Occipital lobe (tissue), 2 donors: ENCODE data around the gene PTOV1. TPM values are rescaled to one million over a fixed set of nuclear protein-coding genes. Genes with fewer than 3 reads are reported as not detected.

Source experiments
- DNase-seq: peaks from one replicate; lab custom pipeline; 2025; lab: John Stamatoyannopoulos, UW
- total RNA-seq: library from RNA; depleted of rRNA; stranded (reverse); fragments of >200 nt; gene quantifications from one replicate; pipeline ENCODE4 v1.2.3, GENCODE V29; 2014

The PTOV1 gene
- total RNA-seq, 1 donor from 2014 or later: 99.2 TPM

DNA sequence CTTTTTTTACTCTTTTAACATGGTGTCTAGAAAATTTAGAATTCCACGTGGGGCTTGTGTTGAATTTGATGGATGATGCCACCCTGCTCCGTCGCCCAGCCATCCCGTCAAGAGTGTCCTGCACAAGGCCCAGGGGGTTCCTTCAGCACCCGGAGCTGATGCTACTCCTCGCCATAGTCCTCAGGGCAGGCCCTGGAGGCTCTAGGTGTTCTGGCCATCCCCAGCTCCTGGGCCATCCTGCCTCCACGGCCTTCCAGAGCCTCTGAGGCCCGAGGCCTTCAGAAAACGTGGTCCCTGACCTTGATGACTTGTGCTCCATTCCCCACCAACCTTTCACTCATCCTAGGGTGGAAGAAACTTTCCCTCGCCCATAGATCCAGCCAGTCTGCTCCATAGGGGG lies 22.9 kb downstream of the PTOV1 start:
- no peak for DNase-seq

DNA sequence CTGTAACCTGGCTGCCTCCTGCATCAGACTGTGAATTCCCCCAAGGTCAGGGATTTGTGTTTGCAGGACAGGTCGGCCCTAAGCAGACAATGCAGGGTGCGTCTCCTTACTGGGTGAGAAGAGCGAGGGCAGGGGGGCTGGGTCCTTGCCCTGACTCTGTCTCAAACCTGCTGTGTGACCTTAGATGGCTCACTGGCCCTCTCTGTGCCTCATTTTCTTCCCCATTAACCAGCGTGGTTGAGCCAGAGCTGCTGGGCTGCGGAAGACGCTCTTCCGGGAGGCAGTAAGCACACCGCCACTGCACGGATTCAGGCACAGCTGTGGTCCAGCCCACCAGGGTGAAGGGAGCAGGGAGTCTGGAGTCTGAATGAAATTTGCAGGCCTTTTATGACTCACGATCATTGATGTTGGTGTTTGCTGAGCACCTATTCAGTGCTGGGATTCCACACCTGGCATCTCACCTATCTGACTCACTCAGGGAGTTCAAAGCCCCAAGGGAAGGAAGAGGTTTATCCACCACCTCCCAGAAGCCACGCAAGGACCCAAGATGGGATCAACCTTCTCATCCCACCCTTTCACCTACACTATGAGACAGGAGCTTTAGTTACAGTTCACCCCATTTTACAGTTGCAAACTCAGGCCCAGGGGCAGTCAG lies 23.7 kb downstream of the PTOV1 start:
- DNase-seq: no peak

DNA sequence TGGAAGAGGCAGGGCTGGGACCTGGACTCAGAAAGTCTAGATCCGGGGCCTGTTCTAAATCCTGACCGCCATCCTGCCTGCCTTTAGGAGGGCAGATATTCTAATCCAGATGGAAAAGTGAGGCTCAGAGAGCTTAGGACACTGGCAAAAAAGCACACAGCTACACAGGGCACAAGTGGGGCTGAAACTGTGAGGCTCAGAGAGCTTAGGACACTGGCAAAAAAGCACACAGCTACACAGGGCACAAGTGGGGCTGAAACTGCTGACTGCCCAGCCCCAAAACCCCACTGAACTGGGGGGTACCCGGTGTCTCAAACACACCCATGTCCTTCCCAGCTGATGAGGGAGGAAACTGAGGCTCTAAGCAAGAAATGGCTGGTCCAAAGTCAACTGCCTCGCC lies 24.2 kb downstream of the PTOV1 start:
- no peak for DNase-seq

DNA sequence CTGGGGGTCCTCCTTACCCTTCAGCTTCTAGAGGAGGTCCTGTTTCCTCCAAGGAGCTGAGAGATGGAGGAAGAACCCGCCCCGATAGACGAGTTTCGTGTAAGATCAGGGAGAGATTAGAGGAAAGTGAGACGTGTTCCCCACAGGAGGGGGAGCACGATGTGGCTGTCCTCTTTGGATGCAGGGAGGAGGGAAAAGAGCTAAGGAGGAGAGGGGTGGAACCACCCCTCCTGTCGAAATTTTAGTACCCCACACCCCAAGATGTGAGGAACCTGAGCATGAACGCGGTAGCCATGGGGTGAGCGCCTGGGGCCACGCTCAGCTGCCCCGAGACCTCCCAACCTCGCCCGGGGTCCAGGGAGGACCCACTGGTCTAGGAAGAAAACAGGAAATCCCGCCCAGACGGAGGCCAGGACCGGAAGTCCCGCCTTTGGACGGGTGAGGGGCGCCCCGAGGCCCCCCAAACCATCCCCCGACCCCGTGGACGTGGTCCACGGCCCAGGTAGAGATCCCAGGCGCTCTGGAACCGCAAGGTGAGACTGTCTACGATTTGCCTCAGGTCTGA lies 25.0 kb downstream of the PTOV1 start:
- peak; percentile 52 for DNase-seq

DNA sequence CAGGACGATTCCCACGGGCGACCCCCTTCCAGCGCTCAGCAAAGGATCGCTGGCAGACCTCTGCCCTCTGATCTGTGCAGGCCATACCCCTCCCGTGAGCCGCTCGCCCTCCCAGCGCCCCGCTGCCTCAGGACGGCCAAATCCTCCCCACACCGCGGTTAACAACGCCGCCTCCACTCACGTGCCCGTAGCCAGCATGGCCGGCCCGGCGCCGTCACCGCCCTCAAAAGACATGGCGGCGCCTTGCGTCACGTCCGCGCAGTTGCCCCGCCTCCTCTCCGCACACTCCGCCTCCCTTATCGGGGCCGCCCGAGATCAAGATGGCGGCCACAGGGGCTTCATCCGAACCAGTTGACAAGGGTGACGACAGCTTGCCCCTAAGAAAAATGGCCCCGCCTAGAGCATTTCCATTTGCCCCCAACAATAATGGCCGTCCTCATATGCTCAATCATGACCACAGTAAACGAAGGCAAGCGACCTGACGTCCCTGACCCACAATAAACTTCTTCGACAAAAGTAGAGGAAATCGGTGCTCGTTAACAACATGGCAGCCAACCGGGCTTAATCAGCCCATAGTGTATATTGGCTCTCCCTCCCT lies 25.6 kb downstream of the PTOV1 start:
- DNase-seq: peak; percentile 96

DNA sequence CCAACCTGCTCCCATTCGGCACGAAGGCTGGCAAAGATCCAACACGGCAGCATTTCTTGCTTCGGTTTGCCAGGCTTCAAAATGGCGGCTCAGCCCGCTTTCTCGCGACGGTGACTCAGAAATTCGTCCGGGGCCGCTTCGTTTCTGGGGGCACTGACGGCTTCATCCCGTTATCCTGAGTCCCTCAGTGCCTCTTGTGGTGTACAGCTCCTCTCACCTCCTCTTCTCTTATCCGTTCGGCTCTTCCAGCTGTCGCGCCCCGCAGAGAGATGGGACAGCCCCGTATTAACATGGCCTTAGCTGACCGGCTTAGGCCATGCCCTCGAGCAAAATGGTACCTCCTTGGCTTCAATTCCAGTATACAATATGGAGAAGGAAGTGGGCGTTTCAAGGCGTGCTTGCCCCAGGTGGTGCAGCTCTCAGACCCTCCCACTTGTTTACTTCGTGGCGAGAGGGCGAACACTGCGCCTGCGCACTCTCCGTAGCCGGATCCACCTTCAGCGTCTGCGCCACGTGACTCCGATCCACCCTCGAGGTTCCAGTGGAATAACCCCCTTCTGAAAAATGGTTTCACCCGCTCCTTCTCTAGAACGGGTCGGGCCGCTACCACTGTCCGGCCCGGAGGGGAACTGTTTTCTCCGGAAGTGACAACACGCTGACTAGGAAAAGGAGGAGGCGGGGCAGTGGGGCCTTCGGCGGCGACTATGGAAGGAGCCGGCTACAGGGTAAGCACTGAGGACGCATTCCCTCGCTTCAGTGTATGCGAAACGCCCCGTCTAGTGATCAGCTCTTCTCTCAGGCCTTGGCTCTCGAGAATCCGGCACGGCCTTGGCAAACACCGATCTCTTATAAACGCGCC lies 26.3 kb downstream of the PTOV1 start, which contains the start of the genes AKT1S1 and TBC1D17:
Gene AKT1S1, minus strand, starts transcription at position 336 of the 859 bp plus-strand sequence. CDS start 4,060 bp downstream, outside the sequence.
Gene TBC1D17, plus strand, starts transcription at position 683 of the 859 bp plus-strand sequence. Its CDS starts 22 bp downstream, at position 705.
- peak; percentile 98 for DNase-seq

DNA sequence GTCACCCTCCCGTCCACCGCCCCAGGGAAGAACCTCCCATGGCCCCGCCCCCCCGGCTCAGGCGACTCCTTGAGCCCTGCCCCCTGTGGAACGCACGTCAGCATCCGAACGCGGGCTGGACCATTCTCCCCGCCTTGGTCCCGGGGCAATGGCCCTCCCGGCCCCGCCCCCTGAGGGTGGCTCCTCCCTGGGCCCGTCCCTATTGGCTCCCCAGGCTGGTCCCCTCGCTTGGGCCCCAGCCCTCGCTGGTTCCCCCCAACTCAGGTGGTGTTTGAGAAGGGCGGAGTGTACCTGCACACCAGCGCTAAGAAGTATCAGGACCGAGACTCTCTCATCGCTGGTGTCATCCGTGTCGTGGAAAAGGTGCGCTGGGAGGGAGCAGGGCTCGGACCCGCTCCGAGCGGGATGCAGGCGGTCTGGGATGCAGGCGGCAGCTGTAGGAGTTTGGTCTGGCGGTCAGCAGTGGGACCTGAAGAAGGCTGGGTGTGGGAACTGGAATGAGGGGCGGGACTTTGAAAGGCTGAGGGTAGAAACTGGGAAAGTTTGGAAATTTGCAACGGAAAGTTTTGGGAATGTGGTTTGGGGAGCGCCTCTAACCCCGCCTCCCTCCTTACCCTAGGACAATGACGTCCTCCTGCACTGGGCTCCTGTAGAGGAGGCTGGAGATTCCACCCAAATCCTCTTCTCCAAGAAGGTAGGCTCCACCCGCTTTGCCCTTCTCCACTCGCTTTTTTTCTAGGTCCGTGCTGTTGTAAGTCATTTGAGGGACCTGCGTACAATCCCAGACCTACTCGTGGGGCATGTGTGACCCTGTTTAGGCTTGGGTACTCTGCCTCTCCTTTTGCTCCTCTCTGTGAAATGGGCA lies 27.2 kb downstream of the PTOV1 start:
- peak; percentile 95 for DNase-seq

DNA sequence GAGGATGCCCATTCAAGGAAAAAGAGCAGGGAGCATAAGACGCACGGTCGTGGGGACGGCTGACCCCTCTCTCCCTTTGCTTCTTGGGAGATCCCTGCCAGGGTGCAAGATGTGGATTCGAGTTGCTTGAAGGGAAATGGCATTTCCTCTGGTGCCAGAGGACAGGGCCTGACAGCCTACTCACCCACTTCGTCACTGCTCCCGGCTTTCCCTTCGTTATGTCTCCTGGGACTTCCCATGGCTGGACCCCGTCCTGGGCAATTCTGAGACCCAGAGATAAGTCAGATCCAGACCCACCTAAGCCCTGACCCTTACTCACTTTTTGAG lies 27.7 kb downstream of the PTOV1 start:
- no peak for DNase-seq

DNA sequence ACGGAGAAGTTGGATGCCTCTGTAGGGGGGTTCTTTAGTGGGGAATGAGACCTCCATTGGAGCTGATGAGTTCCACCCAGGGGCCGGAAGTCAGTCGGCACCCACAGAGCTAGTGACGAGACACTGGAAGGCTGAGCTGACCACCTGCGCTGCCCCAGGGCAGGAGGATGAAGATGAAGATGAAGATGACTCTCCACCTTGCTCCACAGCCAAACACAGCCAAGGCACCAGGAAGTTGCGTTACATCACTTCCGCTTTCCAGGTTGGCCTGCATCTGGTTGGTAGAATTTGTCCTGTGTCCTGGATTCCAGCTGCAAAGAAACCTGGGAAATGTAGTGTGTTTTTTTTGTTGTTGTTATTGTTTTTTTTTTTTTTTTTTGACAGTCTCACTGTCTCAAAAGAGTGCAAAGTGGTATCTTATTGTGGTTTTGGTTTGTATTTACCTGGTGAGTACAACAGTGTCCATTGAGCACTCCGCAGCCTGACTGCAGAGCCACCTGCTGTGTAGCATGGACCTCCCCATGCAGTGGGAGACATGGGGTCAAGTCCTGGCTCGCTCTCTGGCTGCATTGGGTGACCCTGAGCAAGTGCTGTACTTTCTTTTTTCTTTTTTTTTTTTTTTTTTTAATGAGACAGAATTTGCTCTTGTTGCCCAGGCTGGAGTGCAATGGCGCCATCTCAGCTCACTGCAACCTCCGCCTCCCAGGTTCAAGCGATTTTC lies 28.4 kb downstream of the PTOV1 start:
- no peak for DNase-seq

DNA sequence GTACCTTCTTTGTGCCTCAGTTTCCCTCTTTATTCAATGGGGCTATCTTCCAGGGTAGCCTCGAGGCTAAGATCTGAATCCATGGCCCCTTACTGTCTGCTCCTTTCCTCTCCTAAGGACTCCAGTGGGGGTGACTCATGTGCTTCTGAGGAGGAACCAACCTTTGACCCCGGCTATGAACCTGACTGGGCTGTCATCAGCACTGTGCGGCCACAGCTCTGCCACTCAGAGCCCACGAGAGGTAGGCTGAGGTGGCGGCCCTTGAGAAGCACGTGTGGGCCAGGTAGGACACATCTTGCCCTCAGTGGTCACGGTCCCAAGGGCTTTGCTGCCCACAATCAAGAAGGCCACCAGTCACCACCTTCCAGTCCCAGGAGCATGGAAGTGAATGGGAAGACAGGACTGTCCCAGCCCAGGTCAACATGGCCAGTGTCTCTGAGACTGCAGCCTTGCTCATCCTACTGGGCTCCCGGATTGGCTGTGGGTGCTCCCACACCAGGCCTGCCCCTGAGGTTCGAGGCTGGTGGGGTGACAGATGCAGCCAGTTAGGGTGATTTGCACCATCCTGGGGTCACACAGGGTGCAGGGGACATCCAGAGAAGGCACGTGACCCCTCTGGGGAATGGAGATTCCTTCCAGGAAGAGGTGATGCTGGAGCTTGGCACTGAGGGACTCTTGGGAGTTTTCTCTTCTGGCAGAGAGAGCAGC lies 29.4 kb downstream of the PTOV1 start:
- DNase-seq: no peak

DNA sequence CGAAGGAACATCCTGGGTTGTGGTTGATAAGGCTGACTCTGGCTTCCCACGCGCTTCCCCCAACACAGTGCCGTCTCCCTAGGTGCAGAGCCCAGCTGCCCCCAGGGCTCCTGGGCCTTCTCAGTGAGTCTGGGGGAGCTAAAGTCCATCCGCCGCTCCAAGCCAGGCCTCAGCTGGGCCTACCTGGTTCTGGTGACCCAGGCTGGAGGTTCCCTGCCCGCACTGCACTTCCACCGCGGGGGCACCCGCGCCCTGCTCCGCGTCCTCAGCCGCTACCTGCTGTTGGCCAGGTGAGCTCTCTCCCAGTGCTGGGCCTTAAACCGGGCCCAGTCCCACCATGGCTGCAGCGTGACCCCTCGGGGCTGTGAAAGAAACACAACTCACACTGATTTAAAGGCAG lies 30.2 kb downstream of the PTOV1 start:
- no peak for DNase-seq

DNA sequence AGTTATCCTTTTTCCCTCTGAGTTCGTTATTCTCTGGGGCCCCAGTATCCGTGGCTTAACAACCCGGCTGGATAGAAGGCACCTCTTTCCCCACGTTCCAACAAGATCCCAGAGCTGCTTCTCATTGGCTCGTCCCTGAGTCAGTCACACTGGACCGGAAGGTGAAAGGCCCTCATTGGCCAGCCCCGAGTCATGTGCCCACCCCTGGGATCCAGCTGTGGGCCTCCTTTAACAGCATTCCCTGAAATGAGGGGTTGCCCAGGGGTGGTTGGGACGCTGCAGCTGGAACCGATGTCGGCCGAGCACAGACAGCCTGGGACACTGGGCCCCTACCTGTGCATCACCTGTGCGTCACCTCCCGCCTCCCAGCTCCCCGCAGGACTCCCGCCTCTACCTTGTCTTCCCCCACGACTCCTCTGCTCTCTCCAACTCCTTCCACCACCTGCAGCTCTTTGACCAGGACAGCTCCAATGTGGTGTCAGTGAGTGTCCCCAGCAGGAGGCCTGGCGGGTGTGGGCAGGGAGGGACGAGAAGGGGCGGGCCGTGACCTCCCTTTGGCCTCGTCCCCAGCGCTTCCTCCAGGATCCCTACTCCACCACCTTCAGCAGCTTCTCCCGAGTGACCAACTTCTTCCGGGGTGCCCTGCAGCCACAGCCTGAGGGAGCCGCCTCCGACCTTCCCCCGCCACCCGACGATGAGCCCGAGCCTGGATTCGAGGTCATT lies 30.9 kb downstream of the PTOV1 start:
- no peak for DNase-seq

DNA sequence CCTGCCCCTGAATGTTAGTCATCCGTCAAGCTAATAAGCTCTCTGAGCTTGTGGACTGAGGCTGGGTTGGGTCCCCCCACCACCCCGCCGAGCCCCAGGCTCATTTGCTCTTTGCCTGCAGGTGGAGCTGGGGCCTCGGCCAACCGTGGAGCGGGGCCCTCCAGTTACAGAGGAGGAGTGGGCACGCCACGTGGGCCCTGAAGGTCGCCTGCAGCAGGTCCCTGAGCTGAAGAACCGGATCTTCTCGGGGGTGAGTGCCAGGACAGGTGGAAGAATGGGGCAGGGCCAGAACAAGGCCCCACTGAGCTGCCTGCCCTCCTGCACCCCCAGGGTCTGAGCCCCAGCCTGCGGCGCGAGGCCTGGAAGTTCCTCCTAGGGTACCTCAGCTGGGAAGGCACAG lies 31.7 kb downstream of the PTOV1 start:
- DNase-seq: no peak

DNA sequence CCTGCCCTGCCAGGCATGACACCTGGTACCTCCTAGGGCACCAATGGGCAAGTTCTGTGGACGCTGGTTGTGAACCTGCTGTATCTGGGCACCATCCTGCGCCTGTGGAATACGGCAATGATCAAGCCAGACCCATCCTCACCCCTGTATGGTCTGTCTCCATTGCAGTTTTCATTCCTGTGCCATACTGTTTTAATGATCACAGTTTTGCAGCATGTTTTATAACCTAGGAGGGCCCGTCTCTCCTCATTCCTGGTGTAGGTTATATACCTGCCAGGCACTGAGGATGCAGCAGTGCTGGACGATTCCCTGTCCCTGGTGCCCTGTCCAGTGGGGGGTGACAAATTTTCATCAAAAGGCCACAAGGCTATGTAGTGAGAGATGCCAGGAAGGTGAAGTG lies 32.1 kb downstream of the PTOV1 start:
- no peak for DNase-seq

DNA sequence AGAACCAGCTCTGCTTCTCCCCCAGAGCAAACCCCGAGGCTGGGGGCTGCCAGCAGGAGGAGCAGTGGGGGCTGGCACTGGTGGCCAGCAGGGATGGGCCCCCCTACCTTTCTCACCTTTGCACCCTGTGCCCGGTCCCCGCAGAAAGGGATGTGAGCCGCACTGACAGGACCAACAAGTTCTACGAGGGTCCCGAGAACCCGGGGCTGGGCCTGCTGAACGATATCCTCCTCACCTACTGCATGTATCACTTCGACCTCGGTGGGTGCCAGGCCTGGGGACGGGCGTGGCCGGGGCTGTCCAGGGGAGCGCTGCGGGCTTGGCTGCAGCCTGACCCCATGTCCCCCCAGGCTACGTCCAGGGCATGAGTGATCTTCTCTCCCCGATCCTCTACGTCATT lies 33.1 kb downstream of the PTOV1 start:
- DNase-seq: no peak

DNA sequence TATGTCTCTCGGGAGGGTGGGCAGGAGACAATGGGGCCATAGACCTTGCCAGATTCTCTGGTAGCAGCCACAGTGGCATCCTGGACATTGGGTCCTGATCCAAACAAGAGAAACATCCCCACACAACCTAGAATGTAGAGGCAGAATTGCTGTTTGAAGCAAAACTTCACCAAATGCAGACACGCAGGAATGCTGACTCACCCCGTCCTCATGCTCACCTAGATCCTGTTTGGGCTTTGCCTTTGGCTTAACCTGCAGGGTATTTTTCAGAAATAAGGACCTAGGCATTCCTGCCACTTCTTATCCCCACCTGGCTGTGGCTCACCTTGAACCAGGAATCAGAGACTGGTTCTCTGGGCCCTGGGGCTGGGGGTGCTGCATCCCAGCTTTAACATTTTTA lies 33.8 kb downstream of the PTOV1 start:
- DNase-seq: no peak

DNA sequence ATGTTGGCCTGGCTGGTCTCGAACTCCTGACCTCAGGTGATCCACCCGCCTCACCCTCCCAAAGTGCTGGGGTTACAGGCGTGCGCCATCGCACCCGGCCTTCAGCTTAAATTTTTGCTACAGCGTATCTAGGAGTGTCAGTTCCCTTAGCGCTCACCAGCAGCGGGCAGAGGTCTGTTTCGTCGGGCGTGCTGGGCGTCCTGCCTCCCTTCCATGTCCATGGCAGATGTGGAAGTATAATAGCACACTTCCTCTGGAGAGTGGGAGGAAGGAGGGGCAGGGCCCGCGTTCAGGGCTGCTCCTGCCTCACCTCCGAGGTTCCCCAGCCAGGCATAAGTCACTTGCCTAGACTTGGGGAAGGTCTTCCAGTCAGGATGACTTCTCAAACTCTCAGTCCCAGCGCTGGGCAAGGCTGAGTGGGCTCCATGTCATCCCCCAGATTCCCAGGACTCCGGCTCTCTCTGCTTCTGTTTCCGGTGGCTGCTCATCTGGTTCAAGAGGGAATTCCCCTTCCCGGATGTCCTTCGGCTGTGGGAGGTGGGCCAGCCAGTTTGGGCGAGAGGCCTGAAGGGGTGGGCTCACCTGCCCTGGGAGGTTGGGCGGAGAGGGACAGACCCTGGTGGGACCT lies 36.2 kb downstream of the PTOV1 start:
- no peak for DNase-seq

DNA sequence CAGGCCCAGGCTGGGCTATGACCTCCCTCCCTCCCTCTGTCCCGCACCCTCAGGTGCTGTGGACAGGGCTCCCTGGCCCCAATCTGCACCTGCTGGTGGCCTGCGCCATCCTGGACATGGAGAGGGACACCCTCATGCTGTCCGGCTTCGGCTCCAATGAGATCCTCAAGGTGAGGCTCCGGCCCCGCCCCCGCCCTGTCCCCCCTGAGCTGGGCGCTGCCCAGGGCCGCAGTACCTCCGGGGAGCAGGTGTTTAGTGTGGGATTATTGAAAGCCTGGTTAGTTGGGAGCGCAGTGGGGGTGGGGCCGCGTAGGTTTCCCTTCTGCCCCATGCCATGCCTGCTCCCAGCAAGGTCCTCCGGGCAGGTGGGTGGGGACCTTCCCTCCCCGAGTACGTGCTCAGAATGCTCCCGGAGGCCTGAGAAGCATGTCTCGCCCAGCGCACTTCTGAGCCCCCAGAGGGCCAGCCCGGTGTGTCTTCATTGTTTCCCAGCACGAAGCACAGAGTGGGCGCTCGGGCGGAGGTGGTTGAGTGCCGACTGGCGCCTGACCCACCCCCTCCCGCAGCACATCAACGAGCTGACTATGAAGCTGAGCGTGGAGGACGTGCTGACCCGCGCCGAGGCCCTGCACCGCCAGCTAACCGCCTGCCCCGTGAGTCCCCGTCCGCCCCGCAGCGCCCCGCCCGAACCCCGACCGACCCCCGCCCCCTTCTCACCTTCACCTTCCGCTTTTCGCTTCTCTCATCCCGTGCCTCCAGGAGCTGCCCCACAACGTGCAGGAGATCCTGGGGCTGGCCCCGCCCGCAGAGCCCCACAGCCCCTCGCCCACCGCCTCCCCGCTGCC lies 36.9 kb downstream of the PTOV1 start:
- no peak for DNase-seq
